Urinary bladder (tissue), 4 donors: Measurements from ENCODE around the gene DHRS2. TPM values are rescaled to one million over a fixed set of nuclear protein-coding genes. Genes with fewer than 3 reads are reported as not detected.

ENCODE experiments used
- DNase-seq: peaks from one replicate; pipeline ENCODE4 v3.0.0-alpha.2; 2015; ENCODE audit errors: extremely low spot score
- H3K27ac ChIP-seq: one replicate; pipeline ENCODE4 v1.5.1; 2013; ENCODE audit warnings: low read depth, mild to moderate bottlenecking, moderate library complexity
- H3K36me3 ChIP-seq: one replicate; pipeline ENCODE4 v1.6.1; 2013; ENCODE audit warnings: mild to moderate bottlenecking, moderate library complexity; ENCODE audit not compliant: insufficient read depth
- H3K4me1 ChIP-seq: one replicate; pipeline ENCODE4 v1.6.1; 2013; ENCODE audit warnings: mild to moderate bottlenecking, moderate library complexity; ENCODE audit not compliant: insufficient read depth
- H3K4me3 ChIP-seq: one replicate; pipeline ENCODE4 v1.5.1; 2013; ENCODE audit warnings: low read depth, low read length
- WGBS: extraction: QIAGEN DNeasy Blood & Tissue Kit; methylation state at CpG from one replicate; pipeline ENCODE4 v1.1.7; 2013; 5-methylcytosine and 5-hydroxymethylcytosine counted together
- polyA plus RNA-seq: library from polyadenylated mRNA; stranded (reverse); fragments of 200-250 nt; gene quantifications from one replicate; pipeline ENCODE4 v1.2.3, GENCODE V29; 2013
- total RNA-seq: library from RNA; depleted of rRNA; stranded (reverse); fragments of >200 nt; gene quantifications from one replicate; pipeline ENCODE4 v1.2.3, GENCODE V29; 2014
- donor health status: healthy with polysubstance abuse.
- donor health status: healthy.

The DHRS2 gene
- total and polyA plus RNA-seq, 2 donors, result 309 to 593 TPM

GRCh38 chr14:23643533-23644194 is 7.5 kb downstream of the DHRS2 start:
- WGBS, result 90% methylated on average over 3 of the region's 3 CpGs

GRCh38 chr14:23644195-23644918 is 8.2 kb downstream of the DHRS2 start:
- no peak for DNase-seq
- H3K4me3 ChIP-seq, result no peak overlapping the region
- H3K27ac ChIP-seq, result no peak overlapping the region
- 96% methylated on average over 5 of the region's 5 CpGs for WGBS
- H3K36me3 ChIP-seq, result no peaks in the 10 kb centered on the region
- H3K4me1 ChIP-seq, result no peaks in the 10 kb centered on the region

More at GRCh38 chr14:23643533-23644194, 7.5 kb downstream of the DHRS2 start:
- DNase-seq, result no peak
- Histone ChIP-seq H3K4me1 (no peaks in the 10 kb centered on the region), H3K27ac (no peak overlapping the region), H3K4me3 (no peak overlapping the region), H3K36me3 (no peaks in the 10 kb centered on the region)

- 93% methylated on average over 8 of the region's 8 CpGs for WGBS
- DNase-seq, result no peak
Measured at GRCh38 chr14:23644919-23645336, 8.8 kb downstream of the DHRS2 start.

GRCh38 chr14:23645504-23645811 is 9.3 kb downstream of the DHRS2 start:
- no peaks in the 10 kb centered on the region for H3K36me3 ChIP-seq
- no peak overlapping the region for H3K27ac ChIP-seq
- no peak for DNase-seq
- no peaks in the 10 kb centered on the region for H3K4me1 ChIP-seq
- H3K4me3 ChIP-seq, result no peak overlapping the region
- 94% methylated on average over 4 of the region's 4 CpGs for WGBS

More at GRCh38 chr14:23644919-23645336, 8.8 kb downstream of the DHRS2 start:
- Histone ChIP-seq H3K4me1 (no peaks in the 10 kb centered on the region), H3K27ac (no peak overlapping the region), H3K4me3 (no peak overlapping the region), H3K36me3 (no peaks in the 10 kb centered on the region)

GRCh38 chr14:23645812-23646647 is 9.9 kb downstream of the DHRS2 start:
- no peak for DNase-seq
- 88% methylated on average over 9 of the region's 9 CpGs for WGBS
- Histone ChIP-seq H3K36me3 (no peaks in the 10 kb centered on the region), H3K27ac (no peak overlapping the region), H3K4me3 (no peak overlapping the region), H3K4me1 (no peaks in the 10 kb centered on the region)

GRCh38 chr14:23646648-23647549 is 10.7 kb downstream of the DHRS2 start:
- no peak overlapping the region for H3K27ac ChIP-seq
- no peaks in the 10 kb centered on the region for H3K36me3 ChIP-seq
- WGBS, result 81% methylated on average over 6 of the region's 6 CpGs
- no peaks in the 10 kb centered on the region for H3K4me1 ChIP-seq
- no peak for DNase-seq
- H3K4me3 ChIP-seq, result no peak overlapping the region

- 94% methylated on average over 2 of the region's 2 CpGs for WGBS
- Histone ChIP-seq H3K4me3 (no peak overlapping the region), H3K27ac (no peak overlapping the region), H3K36me3 (no peaks in the 10 kb centered on the region), H3K4me1 (no peaks in the 10 kb centered on the region)
- DNase-seq, result no peak
Measured at GRCh38 chr14:23647619-23648018, 11.5 kb downstream of the DHRS2 start.

GRCh38 chr14:23648764-23649460 is 12.7 kb downstream of the DHRS2 start:
- no peak overlapping the region for H3K27ac ChIP-seq
- WGBS, result 80% methylated on average over 5 of the region's 5 CpGs
- no peaks in the 10 kb centered on the region for H3K36me3 ChIP-seq
- H3K4me3 ChIP-seq, result no peak overlapping the region
- no peaks in the 10 kb centered on the region for H3K4me1 ChIP-seq
- DNase-seq, result no peak

- DNase-seq, result no peak
- no peaks in the 10 kb centered on the region for H3K4me1 ChIP-seq
- no peaks in the 10 kb centered on the region for H3K36me3 ChIP-seq
- WGBS, result 82% methylated on average over 3 of the region's 3 CpGs
- no peak overlapping the region for H3K27ac ChIP-seq
- no peak overlapping the region for H3K4me3 ChIP-seq
Measured at GRCh38 chr14:23650506-23650905, 14.3 kb downstream of the DHRS2 start.

- Histone ChIP-seq H3K4me3 (no peak overlapping the region), H3K27ac (no peak overlapping the region), H3K36me3 (no peaks in the 10 kb centered on the region), H3K4me1 (no peaks in the 10 kb centered on the region)
- no peak for DNase-seq
- 53% methylated on average over 1 of the region's 1 CpG for WGBS
Measured at GRCh38 chr14:23653051-23653450, 16.9 kb downstream of the DHRS2 start.

- H3K27ac ChIP-seq, result no peak overlapping the region
- 77% methylated on average over 6 of the region's 6 CpGs for WGBS
- no peak for DNase-seq
- H3K4me1 ChIP-seq, result no peaks in the 10 kb centered on the region
- H3K36me3 ChIP-seq, result no peaks in the 10 kb centered on the region
- H3K4me3 ChIP-seq, result no peak overlapping the region
Measured at GRCh38 chr14:23654231-23654630, 18.1 kb downstream of the DHRS2 start.

GRCh38 chr14:23657959-23658470 is 21.9 kb downstream of the DHRS2 start:
- WGBS, result 66% methylated on average over 10 of the region's 10 CpGs
- no peak overlapping the region for H3K4me3 ChIP-seq
- no peak for DNase-seq
- H3K27ac ChIP-seq, result no peak overlapping the region
- H3K4me1 ChIP-seq, result no peaks in the 10 kb centered on the region
- H3K36me3 ChIP-seq, result no peaks in the 10 kb centered on the region
